ENCODE results near the gene HNRNPM. TPM values are rescaled to one million over a fixed set of nuclear protein-coding genes. Genes with fewer than 3 reads are reported as not detected.

Gene HNRNPM
- total RNA-seq, 6 experiments from 2014 or later, result 144 to 217 (median 194) TPM

- Mint-ChIP-seq H3K4me3 (no peak overlapping the region), H3K4me1 (ENCODE audit: low read depth) (peaks cover 37% of the 10 kb centered on the region), H3K36me3 (ENCODE audit: low read depth) (no peaks in the 10 kb centered on the region; the same call in 1 of the 2 replicates), H3K27ac (no peak overlapping the region), H3K9me3 (no peaks in the 10 kb centered on the region), H3K27me3 (ENCODE audit: insufficient read depth) (peaks cover 4% of the 10 kb centered on the region)
- no peak for DNase-seq
- TF ChIP-seq, protein P1, sequence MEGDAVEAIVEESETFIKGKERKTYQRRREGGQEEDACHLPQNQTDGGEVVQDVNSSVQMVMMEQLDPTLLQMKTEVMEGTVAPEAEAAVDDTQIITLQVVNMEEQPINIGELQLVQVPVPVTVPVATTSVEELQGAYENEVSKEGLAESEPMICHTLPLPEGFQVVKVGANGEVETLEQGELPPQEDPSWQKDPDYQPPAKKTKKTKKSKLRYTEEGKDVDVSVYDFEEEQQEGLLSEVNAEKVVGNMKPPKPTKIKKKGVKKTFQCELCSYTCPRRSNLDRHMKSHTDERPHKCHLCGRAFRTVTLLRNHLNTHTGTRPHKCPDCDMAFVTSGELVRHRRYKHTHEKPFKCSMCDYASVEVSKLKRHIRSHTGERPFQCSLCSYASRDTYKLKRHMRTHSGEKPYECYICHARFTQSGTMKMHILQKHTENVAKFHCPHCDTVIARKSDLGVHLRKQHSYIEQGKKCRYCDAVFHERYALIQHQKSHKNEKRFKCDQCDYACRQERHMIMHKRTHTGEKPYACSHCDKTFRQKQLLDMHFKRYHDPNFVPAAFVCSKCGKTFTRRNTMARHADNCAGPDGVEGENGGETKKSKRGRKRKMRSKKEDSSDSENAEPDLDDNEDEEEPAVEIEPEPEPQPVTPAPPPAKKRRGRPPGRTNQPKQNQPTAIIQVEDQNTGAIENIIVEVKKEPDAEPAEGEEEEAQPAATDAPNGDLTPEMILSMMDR (IDR thresholded peaks at IDR 0.05), result no peak
Measured at GRCh38 chr19:8397746-8398310, 46.9 kb upstream of the HNRNPM start.

DNA sequence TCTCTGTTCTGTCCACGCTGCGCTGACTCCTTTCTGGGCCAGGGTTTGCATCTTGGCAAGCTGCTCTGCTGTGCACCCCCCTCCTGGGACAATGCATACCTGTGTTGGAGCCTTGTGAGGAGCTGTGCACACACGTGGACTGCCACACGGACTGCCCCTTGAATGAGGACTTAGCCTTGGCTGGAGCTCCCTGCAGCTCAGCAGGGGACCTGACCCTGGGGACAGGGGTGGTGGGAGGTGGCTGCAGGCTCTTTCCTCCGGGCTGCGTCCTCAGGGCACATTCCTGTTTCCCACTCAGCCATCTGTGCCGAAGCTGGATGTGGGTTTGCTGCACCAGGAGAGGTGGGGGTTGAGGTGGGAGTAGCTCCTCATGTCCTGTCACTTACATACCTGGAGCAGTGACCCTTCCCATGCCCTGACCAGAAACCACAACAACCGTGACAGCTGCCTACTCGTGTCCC is 46.4 kb upstream of the HNRNPM start:
- no peaks in the 10 kb centered on the region for H3K9me3 Mint-ChIP-seq
- TF ChIP-seq, protein P1 (IDR thresholded peaks at IDR 0.05), result no peak
- DNase-seq, result no peak
- no peaks in the 10 kb centered on the region; the same call in 1 of the 2 replicates for H3K36me3 Mint-ChIP-seq (ENCODE audit: low read depth)
- no peak overlapping the region for H3K27ac Mint-ChIP-seq
- peaks cover 33% of the 10 kb centered on the region for H3K4me1 Mint-ChIP-seq (ENCODE audit: low read depth)
- H3K4me3 Mint-ChIP-seq, result no peak overlapping the region
- H3K27me3 Mint-ChIP-seq (ENCODE audit: insufficient read depth), result peaks cover 4% of the 10 kb centered on the region

GRCh38 chr19:8399681-8400188 is 45.0 kb upstream of the HNRNPM start:
- Mint-ChIP-seq H3K9me3 (no peaks in the 10 kb centered on the region), H3K27ac (no peak overlapping the region), H3K27me3 (ENCODE audit: insufficient read depth) (peaks cover 4% of the 10 kb centered on the region), H3K36me3 (ENCODE audit: low read depth) (no peaks in the 10 kb centered on the region; the same call in 1 of the 2 replicates), H3K4me3 (no peak overlapping the region), H3K4me1 (ENCODE audit: low read depth) (peaks cover 25% of the 10 kb centered on the region)
- no peak for DNase-seq
- TF ChIP-seq, protein P1 (IDR thresholded peaks at IDR 0.05), result no peak

GRCh38 chr19:8401981-8402411 is 42.8 kb upstream of the HNRNPM start:
- H3K27ac Mint-ChIP-seq, result no peak overlapping the region
- no peaks in the 10 kb centered on the region; the same call in 1 of the 2 replicates for H3K36me3 Mint-ChIP-seq (ENCODE audit: low read depth)
- H3K4me3 Mint-ChIP-seq, result no peak overlapping the region
- H3K9me3 Mint-ChIP-seq, result no peaks in the 10 kb centered on the region
- no peak for DNase-seq
- H3K4me1 Mint-ChIP-seq (ENCODE audit: low read depth), result peaks cover 7% of the 10 kb centered on the region
- TF ChIP-seq, protein P1 (IDR thresholded peaks at IDR 0.05), result no peak
- peaks cover 4% of the 10 kb centered on the region for H3K27me3 Mint-ChIP-seq (ENCODE audit: insufficient read depth)

GRCh38 chr19:8403098-8403819 is 41.5 kb upstream of the HNRNPM start:
- Mint-ChIP-seq H3K9me3 (no peaks in the 10 kb centered on the region), H3K36me3 (ENCODE audit: low read depth) (no peaks in the 10 kb centered on the region; the same call in 1 of the 2 replicates), H3K27me3 (ENCODE audit: insufficient read depth) (peaks cover 2% of the 10 kb centered on the region), H3K4me3 (no peak overlapping the region), H3K27ac (no peak overlapping the region), H3K4me1 (ENCODE audit: low read depth) (no peaks in the 10 kb centered on the region)
- no peak for DNase-seq
- TF ChIP-seq, protein P1 (IDR thresholded peaks at IDR 0.05), result no peak
